Hematopoietic multipotent progenitor cell treated with erythropoietin and hydrocortisone succinate and interleukin-3 and kit ligand, for 15 days (in vitro differentiated cells): Measurements from ENCODE around the gene ITGA2B.
A peak's percentile ranks its signal among the peaks of the same experiment; 100 is the strongest.
"Not testable (repeated sequence)": the region's sequence is repeated elsewhere in the genome, so short reads cannot be mapped to it uniquely, and the experiment has no call there.

Experiments
- DNase-seq: peaks from one replicate; pipeline ENCODE4 v3.0.0-alpha.2; 2015; ENCODE audit warnings: low spot score

The ITGA2B gene

DNA sequence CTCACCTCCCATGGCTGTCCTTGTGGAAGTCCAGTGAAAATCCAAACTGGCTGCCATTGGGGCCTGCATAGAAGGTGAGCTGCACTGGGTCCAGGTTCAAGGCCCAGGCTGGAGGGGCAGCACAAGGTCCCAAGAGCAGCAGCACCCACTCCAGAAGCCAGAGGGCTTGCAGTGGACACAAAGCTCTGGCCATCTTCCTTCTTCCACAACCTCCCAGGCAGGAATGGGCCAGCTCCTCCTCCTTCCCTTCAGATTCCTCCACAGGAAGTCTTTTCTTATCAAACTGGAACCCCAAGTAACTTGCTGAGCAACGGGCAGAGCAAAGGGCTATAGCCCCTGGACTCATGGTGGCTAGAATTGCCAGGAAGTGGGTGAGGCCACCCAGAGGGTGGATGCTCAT lies at the start of gene ITGA2B:
Gene ITGA2B (minus strand): TSS at position 369 of the 400 bp plus-strand sequence. CDS start 176 bp downstream, at position 193.
- no peak for DNase-seq

DNA sequence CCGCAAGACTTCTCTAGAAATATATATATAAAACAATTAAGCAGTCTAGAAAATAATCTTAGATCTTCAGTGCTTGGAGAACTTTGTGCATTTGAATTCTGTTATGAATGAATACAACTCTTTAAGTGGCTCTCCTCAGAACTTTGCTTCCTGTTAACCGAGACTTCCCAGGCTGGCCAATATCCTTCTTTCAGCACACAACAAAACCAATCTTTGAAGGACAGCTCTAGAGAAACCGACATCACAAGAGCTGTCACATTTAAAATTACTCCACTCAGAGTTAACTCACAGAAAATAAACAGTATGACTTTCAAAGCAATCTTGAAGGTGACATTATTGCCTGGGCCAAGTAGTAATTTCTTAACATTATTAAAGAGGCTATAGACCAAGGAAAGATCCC lies 49.7 kb upstream of the ITGA2B start:
- no peak for DNase-seq

DNA sequence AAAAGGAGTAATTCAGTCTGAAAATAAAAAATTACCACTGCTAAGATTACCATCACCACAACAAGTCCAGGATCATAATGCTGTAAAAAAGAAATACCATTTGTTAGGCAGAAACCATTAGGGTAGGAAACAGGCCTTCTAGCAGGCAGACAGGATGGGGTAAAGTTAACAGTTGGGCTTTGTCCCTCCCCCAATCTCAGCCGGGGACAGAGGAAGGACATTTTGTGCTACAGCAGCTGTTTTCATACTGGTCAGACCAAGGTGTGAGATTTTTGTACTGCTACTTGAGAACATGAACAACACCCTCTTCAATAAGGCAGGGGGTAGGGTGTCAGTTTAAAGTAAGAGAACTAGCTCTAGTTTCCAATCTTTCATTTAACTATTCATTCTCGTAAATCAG lies 49.2 kb upstream of the ITGA2B start:
- no peak for DNase-seq

DNA sequence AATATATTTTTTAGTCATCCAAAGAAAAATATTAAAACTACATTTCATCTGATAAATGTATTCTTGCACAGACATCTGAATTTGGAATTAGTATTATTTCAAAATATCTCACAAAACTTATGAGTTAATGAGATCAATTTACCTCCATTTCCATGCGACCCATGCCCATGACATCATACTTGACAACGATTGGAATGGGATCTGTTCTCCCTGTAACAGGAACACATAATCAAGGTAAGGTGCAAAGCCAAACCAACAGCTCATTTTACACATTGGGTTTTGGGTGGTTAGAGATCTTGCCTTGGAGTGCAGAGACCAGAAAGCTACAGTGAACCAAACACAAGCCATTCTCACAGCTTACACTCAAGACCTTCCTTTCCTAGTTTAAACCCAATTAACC lies 46.9 kb upstream of the ITGA2B start:
- DNase-seq, result no peak

DNA sequence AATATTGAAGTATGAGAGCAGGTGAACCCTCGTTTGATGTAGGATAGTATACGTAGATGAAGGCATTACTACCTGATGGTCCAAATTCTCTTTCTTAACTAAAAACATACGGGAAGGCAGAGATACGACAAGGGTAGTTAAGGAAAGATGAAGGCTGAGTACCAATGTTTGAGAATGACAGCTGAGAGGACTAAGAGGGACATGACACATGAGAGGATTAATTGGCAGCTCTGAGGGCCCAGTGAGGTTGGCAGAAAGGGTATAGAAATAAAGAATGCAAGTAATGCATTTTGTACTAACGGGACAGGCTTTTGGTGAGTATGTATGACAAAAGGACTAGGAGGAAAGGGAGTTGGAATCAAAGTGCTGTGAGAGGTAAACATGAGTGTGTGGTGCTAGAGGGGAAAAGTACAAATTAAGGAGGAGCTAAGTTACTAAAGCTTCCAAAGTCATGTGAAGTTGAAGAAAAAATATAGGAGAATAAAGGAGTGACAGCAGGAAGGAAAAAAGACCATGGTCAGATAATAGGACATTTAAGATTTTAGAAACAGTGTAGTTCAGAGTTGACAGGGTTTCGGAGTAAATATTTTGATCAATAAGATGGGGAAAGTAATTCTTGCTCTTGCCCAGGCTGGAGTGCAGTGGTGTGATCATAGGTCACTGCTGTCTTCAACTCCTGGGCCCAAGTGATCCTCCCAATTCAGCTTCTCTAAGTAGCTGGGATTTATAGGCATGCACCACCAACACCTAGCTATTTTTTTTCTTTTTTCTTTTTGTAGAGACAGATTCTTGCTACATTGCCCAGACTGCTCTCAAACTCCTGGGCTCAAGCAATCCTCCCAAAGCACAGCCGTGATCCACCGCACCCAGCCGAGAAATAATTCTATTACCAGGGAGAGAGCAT lies 43.1 kb upstream of the ITGA2B start:
- DNase-seq, result no peak

DNA sequence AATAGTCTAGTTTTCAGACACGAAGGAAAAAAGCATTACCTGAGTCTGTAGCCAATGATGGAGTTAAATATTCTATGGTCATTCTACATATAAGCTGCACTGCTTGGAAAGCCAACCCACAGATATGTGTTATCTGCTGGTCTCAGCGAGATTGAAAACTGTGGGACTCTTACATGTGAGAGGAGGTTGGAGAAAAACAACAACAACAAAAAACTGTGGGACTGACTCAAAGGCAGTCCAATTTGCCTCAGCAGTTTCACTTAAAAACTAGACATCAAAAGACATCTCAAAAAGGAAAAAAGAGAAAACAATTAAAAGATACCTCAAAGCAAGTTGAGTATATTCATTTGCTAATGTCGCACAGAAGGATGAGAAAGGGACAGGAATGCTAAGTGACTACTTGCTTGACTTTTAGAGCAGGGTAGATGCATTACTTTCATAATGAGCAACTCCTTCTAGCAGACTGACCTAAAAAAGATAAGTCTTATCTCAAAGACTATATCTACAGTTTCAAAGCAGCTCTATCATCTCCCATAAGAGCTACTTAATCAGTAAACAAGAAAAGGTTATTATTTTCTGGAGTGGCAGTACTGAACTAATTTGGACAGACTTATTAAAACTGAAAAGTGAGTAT lies 35.5 kb upstream of the ITGA2B start:
- no peak for DNase-seq

DNA sequence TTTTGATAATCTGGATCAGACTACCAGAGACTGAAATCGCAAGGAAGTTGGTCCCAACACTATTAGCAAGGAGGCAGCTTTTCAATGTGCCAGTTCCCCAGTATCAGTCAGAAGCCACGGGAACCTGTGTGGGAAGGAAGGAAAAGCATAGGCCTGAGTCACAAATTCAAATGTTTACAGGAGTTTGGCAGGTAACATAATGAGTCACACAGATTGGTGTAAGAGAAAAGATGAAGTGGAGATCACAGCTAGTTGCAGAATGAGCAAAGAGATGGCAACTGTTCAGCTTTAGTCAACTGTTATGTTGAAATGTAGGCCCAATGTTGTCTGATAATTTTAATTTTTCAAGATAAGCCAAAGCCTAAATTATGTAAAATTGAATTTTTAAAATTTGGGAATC lies 28.1 kb upstream of the ITGA2B start:
- no peak for DNase-seq

DNA sequence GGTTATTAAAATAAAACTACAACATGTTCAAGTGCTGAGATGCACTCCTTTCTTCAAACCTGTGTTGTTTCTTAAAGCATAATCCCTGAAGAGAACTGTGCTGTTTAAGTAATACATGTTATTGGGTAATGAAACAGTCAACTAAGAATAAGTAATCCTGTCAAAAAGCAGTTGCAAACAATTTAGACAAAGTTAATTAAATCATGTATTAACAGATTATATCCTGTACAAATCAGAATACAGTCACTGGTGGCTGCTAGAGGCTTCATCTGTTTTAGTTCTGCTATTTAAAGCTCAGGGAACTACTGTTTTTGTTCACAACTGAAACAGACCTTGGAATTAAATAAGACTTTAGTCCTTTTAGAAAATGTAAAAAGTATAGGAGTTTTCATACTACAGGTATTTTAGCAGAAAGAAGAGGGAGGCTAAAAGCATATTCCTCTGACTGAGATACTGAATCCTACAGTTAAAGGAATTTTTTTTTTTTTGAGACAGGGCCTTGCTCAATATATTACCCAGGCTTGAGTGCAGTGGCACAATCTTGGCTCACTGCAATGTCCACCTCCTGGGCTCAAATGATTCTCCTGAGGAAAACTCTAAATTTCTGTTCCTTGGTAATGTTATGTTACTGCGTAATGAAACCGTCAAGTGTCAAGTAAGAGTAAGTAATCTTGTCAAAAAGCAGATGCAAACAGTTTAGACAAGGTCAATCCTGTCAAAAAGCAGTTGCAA lies 27.3 kb upstream of the ITGA2B start:
- no peak for DNase-seq

DNA sequence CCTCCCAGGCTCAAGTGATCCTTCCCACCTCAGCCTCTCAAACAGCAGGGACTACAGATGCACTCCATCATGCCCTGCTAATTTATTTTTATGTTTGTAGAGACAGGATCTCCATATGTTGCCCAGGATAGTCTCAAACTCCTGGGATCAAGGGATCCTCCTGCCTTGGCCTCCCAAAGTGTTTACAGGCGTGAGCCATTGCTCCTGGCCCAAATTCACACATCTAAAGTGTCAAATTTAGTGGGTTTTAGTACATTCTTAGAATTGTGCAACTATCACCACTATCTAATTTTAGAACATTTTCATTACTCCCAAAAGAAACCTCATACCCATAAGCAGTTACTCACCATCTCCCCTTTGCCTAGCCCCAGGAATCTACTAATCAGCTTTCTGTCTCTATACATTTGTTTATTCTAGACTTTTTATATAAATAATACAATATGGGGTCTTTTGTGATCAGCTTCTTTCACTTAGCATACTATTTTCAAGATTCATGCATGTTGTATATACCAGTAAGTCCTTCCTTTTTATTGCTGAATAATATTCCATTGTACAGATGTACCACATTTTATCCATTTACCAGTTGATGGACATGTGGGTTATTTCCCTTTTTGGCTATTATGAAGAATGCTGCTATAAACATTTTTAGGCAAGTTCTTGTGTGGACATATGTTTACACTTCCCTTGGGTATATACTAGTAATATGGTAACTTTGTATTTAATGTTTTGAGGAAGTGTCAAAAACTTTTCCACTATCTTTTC lies 25.1 kb upstream of the ITGA2B start:
- DNase-seq, result no peak

DNA sequence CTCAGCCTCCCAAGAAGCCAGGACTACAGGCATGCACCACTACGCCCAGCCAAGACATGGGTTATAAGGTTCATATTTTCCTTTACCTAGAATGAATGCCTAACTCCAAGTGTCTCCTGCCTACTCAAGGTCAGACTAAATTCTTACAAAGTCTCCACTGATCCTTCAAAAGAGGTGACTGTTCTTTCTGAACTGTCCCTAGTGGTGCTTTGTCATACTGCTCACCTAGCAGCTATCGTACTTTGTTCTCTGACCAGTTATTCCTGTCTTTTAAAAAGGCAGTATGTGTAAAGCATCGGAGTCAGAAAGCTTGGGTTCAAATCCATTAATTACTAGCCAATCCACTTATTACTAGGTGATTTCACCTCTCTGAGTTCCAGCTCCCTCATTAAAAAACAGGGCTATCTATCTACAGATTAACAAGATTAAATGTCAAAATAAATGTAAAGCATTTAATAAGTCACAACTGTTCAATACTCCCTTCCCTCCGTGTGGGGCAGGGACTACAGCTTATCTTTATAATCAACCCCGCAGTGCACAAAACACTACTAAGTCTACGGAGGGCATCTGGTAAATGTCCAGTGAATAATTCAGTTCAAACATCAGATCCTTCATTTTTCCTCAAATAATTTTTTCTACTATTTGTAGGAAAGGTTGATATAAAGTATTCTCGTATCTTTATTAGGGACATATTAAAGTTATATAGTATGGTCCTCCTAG lies 20.0 kb upstream of the ITGA2B start:
- DNase-seq, result no peak

DNA sequence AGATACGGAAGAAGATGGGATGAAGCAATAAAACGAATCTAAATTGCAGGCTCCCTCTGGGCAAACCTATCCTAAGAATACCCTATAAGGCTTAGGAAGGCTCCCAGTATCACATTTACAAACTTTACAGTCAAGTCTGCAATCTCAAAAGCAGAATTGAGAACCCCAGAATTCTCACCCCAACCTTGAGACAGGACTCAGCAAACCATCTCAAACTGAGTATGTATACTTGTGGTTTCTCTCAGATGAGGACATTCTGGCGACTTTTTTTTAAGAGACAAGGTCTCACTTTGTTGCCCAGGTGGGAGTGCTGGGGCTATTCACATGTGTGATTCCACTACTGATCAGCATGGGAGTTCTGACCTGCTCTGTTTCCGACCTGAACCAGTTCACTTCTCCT lies 19.3 kb upstream of the ITGA2B start:
- DNase-seq, result no peak

DNA sequence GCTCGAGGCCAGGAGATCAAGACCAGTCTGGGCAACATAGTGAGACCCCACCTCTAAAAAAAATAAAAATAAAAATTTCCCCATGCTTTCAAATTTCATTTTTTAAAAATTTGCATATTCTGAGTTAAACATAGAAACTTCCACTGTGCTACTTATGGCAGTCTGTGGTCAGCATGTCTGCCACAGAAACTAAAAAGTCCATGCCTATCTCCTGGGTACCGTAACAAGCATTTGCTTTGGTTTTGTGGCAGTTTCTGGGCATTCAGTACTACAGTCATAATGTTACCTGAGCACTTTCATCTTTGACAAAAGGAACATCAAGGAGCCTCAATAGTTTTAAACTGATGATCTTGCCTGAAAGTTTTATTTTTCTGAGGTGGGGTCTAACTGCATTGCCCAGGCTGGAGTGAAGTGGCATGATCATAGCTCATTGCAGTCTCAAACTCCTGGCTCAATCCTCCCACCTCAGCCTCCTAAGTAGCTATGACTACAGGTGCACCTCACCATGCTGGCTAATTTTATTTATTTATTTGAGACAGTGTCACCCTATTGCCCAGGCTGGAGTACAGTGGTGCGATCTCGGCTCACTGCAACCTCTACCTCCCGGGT lies 13.2 kb upstream of the ITGA2B start:
- DNase-seq, result no peak

DNA sequence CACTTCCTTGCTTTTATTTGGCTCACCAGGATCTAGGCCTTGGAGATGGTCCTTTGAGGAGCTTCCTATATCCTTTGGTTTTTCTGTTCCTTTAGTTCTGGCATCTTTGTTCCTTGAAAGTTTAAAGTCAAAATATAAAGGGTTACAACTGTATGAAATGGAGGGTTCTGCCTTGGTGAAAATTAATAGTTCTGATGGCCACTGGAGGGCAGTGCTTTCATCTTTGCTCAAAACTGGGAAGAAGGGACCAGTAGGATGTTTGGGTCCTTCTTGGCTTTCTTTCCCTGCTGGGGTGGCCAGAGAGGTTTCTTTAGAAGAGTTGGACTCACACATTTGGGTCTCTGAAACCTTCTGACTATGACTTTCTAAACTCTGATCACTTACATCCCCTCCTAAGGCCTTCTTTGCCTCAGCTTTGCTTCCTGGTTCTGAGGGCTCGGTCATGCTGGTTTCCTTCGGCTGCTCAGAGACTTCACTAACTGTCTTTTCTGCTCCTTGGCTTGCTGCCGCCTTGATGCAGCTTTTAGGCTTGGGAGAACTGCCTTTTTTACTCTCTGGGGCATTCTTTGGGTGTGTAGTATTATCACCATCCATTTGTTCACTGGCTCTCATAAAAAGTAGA lies 10.9 kb upstream of the ITGA2B start:
- DNase-seq, result peak; percentile 48

DNA sequence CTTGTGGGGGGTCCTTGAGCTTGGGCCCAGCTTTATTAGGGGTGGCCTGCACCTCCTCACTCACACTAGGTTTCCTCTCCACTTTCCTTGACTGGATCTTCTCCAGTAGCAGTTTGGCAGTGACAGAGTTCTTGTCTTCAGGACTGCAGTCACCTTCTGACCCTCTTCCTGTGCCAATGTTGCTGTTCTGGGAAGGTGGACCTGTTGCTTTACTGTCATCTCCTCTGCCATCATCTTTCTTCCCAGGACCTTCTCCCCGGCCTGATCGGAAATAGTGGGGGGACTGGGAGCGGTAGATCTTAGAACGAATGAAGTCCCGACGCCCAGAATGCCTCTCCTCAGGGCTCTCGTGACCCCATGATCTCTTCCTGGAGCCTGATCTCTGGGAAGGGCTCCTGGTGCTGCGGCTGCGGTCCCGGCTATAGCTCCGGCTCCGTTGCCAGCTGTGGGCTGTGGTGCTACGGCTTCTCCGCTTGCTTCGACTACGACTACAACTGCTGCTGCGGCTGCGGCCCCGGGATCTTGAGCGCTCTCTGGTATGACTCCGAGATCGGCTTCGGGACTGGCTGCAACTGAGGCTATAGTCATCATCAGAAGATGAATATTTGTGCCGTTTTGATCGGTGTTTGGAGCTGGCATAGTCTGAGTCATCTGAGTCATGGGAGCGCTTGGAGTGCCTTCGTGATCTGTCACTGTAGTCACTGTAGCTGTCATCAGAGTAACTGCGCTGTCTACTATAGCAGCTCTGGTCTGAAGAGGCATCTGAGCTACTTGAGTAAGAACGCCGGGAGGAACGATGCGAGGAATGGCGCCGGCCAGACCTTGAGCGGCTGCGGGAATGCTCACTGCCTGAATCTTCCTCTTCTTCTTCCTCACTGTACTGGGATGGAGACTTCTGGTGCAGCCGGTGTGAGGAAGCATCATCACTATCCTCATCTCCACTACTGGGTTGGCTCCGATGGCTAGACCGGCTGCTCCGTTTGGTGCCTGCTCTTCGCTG lies 9.5 kb upstream of the ITGA2B start:
- DNase-seq, result no peak

DNA sequence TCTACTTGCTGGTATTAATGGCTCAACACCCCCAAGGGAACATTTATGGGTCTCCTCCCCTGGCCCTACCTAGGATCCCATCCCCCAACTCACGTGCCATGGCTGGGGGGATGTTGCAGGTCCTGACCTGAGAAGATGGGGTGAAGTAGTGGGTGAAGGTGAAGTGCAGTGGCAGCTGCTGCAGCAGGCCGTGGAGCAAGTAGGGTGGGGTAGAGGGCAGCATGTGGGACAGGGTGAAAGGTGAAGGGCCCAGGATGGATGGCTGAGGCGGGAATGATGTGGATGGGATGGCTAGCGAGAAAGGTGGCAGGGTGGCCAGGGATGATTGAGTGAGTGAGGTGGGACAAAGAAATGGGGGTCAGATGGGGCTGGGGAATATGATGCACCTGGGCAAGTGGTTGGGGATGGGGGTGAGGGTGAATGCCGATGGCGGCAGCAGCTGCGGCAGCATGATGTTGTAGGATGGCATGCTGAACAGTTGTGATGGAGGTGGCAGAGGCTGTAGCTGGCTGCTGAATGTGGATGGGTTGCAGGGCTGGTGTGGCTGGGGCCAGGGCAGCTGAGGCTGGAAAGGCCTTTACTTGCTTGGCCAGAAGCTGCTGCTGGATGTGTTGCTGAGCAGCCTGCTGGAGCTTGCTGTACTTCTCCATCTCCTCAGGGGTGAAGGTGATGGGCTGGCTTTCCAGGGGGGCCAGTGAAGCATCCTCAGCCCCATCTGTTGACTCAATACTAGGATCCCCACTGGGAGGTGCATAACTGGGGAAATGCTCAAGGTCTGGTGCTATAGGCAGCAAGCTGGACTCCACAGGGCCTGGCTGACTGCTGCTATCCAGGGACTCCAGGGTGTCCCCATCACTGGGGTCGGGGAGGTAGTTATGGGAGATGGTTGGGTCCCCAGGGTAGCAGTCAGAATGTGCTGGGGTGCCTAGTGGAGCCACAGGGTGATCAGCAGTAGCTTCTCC lies 8.3 kb upstream of the ITGA2B start:
- DNase-seq, result no peak

DNA sequence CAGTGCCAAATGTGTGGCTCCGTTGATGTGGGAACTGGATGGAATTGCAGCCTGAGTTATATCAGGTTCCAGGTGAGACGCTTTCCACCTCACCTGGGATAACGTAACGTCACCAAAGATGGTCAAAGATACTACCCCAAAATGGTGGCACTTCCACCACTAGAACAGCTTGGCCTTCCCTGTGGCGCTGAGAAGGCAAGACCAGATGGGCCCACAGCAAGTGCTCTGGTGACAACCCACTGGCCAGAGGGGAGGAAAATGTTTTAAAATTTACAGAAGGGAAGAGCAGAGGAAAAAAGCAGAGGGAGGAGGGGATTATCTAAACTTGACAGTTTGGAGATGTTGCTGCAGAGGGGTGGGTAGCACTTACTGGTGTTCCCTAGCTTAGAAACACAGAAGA lies 7.5 kb upstream of the ITGA2B start:
- no peak for DNase-seq

DNA sequence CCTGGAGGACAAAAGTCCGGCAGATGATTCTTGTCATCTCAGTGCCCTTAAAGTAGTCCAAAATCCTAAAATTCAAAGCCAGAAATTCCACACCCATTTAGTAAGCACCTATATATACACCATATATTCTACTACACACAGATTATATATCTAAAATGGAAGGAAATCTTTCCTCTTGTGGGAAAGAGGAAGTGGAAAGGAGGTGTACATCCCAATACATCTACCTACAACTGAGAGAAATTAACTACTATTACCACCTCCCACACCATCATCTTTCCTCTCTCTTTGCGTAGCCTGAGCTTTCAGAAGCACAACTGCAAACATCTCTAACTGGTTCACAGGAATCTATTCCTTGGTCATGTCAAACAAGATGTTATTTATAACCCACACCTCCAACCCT lies 5.4 kb upstream of the ITGA2B start:
- DNase-seq, result no peak

DNA sequence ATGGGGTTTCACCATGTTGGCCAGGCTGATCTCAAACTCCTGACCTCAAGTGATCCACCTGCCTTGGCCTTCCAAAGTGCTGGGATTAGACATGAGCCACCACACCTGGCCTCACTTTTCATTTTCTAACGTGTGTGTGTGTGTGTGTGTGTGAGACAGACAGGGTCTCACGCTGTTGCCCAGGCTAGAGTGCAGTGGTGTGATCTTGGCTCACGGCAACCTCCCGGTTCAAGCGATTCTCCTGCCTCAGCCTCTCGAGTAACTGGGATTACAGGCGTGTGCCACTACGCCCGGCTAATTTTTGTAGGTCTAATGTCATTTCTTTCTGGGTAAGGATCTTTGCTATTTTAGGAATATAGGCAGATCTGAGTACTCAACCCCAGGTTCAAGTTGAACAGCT lies 4.7 kb upstream of the ITGA2B start:
- DNase-seq, result not testable (repeated sequence)
